ENCODE data around the gene AVL9. TPM values are rescaled to one million over a fixed set of nuclear protein-coding genes. Genes with fewer than 3 reads are reported as not detected.

AVL9 gene
- total RNA-seq, 4 donors from 2014 or later, result 16.6 to 31.1 (median 22.0) TPM

GRCh38 chr7:32513210-32513609 is 17.9 kb downstream of the AVL9 start:
- Histone ChIP-seq H3K4me3 (no peak overlapping the region), H3K4me1 (peaks cover 0 to 43% (median 3%) of the 10 kb centered on the region in 3 donors), H3K9me3 (no peaks in the 10 kb centered on the region), H3K27me3 (no peaks in the 10 kb centered on the region), H3K27ac (no peak overlapping the region), H3K36me3 (peaks cover 0 to 4% of the 10 kb centered on the region in 2 donors)
- TF ChIP-seq, protein P1, sequence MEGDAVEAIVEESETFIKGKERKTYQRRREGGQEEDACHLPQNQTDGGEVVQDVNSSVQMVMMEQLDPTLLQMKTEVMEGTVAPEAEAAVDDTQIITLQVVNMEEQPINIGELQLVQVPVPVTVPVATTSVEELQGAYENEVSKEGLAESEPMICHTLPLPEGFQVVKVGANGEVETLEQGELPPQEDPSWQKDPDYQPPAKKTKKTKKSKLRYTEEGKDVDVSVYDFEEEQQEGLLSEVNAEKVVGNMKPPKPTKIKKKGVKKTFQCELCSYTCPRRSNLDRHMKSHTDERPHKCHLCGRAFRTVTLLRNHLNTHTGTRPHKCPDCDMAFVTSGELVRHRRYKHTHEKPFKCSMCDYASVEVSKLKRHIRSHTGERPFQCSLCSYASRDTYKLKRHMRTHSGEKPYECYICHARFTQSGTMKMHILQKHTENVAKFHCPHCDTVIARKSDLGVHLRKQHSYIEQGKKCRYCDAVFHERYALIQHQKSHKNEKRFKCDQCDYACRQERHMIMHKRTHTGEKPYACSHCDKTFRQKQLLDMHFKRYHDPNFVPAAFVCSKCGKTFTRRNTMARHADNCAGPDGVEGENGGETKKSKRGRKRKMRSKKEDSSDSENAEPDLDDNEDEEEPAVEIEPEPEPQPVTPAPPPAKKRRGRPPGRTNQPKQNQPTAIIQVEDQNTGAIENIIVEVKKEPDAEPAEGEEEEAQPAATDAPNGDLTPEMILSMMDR (IDR thresholded peaks at IDR 0.05), result no peak
- no peak for TF ChIP-seq EP300 (IDR thresholded peaks at IDR 0.05)
- no peak for TF ChIP-seq POLR2A (IDR thresholded peaks at IDR 0.05)
- no peak for TF ChIP-seq POLR2AphosphoS5 (IDR thresholded peaks at IDR 0.05)
- 100% methylated on average over 1 of the region's 1 CpG for WGBS, 2 donors (ENCODE audit: low coverage in 1 of 2)
- ATAC-seq, result no peak

DNA sequence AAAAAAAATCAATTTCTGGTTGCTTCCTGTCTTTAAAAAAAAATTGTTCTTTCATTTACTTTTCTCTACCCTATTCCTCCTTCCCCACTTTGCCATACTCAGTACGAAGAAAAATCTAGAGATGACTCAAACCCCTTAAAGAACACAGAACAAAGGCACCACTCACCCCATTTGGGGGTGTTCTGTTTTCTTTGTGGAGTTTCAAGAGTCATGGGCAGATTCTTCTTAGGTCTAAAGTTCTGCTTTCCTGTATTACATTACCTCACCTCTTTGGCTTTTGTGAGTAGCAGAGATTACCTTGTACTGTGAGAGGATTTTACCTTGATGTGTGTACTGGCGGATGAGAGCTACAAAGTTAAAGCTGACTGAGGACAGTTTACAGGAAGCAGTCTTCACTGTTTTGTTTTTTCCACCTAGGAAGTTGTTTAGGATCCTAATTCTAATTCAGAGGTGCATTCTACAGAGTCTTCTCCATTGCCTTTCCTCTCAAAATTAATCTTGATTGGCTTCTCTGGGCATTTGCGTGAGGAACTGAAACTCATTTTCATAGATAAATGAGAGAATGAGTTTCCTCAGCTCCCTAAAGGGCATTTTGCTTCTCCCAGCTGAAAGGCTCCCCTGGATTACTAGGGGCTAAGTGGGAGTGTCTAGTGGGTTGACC is 20.7 kb downstream of the AVL9 start:
- Histone ChIP-seq H3K36me3 (no peaks in the 10 kb centered on the region), H3K9me3 (no peaks in the 10 kb centered on the region), H3K27me3 (no peaks in the 10 kb centered on the region), H3K4me1 (peaks cover 0 to 29% (median 3%) of the 10 kb centered on the region in 3 donors), H3K4me3 (no peak overlapping the region), H3K27ac (no peak overlapping the region)
- 92 to 100% methylated on average over 3 of the region's 3 CpGs for WGBS, 2 donors (ENCODE audit: low coverage in 1 of 2)
- TF ChIP-seq, protein P1 (IDR thresholded peaks at IDR 0.05), result no peak
- TF ChIP-seq POLR2A (IDR thresholded peaks at IDR 0.05) (no peak), EP300 (IDR thresholded peaks at IDR 0.05) (no peak), POLR2AphosphoS5 (IDR thresholded peaks at IDR 0.05) (no peak)
- ATAC-seq, result no peak

GRCh38 chr7:32516551-32517100 is 21.3 kb downstream of the AVL9 start:
- no peaks in the 10 kb centered on the region for H3K36me3 ChIP-seq
- no peak overlapping the region for H3K4me3 ChIP-seq
- H3K27ac ChIP-seq, result no peak overlapping the region
- H3K9me3 ChIP-seq, result no peaks in the 10 kb centered on the region
- no peak for TF ChIP-seq EP300 (IDR thresholded peaks at IDR 0.05)
- WGBS, 2 donors (ENCODE audit: low coverage in 1 of 2), result 66 to 80% methylated on average over 2 of the region's 3 CpGs
- no peak for ATAC-seq
- H3K4me1 ChIP-seq, result peaks cover 0 to 25% (median 3%) of the 10 kb centered on the region in 3 donors
- no peaks in the 10 kb centered on the region for H3K27me3 ChIP-seq

- ATAC-seq, result no peak
- Histone ChIP-seq H3K27me3 (no peaks in the 10 kb centered on the region), H3K9me3 (no peaks in the 10 kb centered on the region), H3K27ac (no peak overlapping the region), H3K36me3 (no peaks in the 10 kb centered on the region), H3K4me3 (no peak overlapping the region), H3K4me1 (peaks cover 0 to 19% (median 3%) of the 10 kb centered on the region in 3 donors)
- 75 to 83% methylated on average over 1 to 2 of the region's 2 CpGs for whole genome bisulfite sequencing, 2 donors (ENCODE audit: low coverage in 1 of 2)
- no peak for TF ChIP-seq POLR2AphosphoS5 (IDR thresholded peaks at IDR 0.05)
- TF ChIP-seq POLR2A (IDR thresholded peaks at IDR 0.05), result no peak
- TF ChIP-seq EP300 (IDR thresholded peaks at IDR 0.05), result no peak
- TF ChIP-seq, protein P1 (IDR thresholded peaks at IDR 0.05), result no peak
These were observed 23.3 kb downstream of the AVL9 start for GRCh38 chr7:32518534-32519140.

- H3K4me3 ChIP-seq, result no peak overlapping the region
- WGBS, 2 donors (ENCODE audit: low coverage in 1 of 2), result 57% methylated on average over 1 of the region's 2 CpGs; no CpG with 5 or more reads in 1 of the 2 donors
- no peaks in the 10 kb centered on the region for H3K27me3 ChIP-seq
- TF ChIP-seq POLR2AphosphoS5 (IDR thresholded peaks at IDR 0.05), result no peak
- no peak for TF ChIP-seq POLR2A (IDR thresholded peaks at IDR 0.05)
- H3K27ac ChIP-seq, result no peak overlapping the region
- H3K36me3 ChIP-seq, result no peaks in the 10 kb centered on the region
- ATAC-seq, result no peak
- peaks cover 0 to 18% (median 3%) of the 10 kb centered on the region in 3 donors for H3K4me1 ChIP-seq
- no peaks in the 10 kb centered on the region for H3K9me3 ChIP-seq
These were observed 24.5 kb downstream of the AVL9 start for GRCh38 chr7:32519763-32520162.

All from gastroesophageal sphincter (tissue), 4 donors.